ENCODE measurements around the gene OR2W1.

OR2W1 gene

DNA sequence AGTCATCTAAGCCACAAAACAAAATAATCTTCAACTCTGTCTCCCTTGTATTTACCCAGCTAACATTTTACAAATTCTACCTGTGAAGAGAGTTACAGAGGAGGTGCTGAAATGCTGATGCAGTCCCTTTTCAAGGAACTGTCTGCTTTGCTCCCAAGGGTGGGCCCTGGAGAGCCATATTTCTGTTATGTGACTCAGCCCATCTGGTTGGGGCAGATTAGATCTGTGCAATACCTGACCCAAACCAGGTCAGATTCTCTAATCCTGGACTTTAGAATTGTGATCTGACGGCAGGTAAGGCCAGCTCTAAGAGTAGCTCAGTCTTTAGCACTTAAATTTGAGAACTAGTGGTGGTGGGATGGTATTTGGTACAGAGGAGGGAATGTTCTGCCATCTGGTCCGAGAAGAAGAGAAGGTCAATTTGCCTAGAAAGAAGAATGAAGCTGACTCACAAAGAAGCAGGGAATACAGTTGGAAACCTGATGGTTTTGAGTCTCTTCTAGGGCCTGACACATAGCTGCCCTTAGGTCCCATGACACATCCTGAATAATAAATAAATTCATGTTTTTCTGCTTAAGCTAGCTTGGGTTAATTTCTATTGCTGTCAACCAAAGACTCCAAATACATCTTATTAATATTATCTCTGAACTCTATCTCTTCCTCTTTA, 48.0 kb downstream of the OR2W1 start:
- DNase-seq (ENCODE audit: low read depth) = no peak

DNA sequence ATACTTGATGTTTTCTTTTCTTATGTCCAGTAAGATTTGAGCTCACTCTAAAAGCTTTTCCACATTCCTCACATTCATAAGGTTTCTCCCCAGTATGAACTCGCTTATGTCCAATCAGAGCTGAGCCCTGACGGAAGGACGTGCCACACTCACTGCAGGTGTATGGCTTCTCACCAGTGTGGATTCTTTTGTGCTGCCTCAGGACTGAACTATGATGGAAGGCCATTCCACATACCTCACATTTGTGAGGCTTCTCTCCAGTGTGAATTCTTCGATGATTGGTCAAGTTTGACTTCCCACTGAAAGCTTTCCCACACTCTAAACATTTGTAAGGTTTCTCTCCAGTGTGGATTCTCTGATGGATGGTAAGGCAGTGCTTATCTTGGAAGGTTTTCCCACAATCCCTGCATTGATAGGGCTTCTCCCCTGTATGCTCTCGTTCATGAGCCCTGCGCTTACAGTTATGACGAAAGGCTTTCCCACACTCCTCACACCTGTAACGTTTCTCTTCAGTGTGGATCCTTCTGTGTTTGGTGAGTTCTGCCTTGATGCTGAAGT, 49.8 kb downstream of the OR2W1 start:
- no peak for DNase-seq (ENCODE audit: low read depth)
